Esophagus mucosa (tissue), 1 donor: ENCODE results near the gene AVPR2. TPM values are rescaled to one million over a fixed set of nuclear protein-coding genes. Genes with fewer than 3 reads are reported as not detected.
A peak's percentile ranks its signal among the peaks of the same experiment; 100 is the strongest.

Experiments
- ATAC-seq: fragments of 200-7000 bp; cut with Tn5 transposase; one replicate; pipeline ENCODE4 v1.9.1; 2020
- total RNA-seq: library from RNA; stranded (reverse); gene quantifications from one replicate; pipeline ENCODE4 v1.2.4, GENCODE V29; 2023
- donor health status: DM: yes; HTN: yes; CAD: no.

The AVPR2 gene
- total RNA-seq, 1 donor from 2014 or later = 0.20 TPM

DNA sequence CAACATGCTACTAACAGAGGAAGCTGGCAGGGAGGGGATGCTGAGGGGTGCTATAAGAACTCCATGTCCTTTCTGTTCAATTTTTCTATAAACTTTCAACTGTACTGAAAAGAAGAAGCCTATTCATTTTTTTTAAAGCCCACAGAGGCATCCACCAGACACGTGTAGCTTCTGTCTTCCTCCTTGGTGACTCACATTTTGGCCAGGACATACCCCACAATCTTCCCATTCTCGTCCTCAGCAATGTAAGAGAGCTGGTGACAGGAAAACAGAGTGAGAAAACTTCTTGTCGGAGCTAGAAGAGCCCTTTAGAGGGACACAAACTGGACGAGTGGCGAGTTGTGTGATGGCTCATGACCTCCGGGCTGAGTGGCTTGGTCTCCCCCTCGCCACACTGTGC, 29.3 kb downstream of the AVPR2 start:
- ATAC-seq = no peak

DNA sequence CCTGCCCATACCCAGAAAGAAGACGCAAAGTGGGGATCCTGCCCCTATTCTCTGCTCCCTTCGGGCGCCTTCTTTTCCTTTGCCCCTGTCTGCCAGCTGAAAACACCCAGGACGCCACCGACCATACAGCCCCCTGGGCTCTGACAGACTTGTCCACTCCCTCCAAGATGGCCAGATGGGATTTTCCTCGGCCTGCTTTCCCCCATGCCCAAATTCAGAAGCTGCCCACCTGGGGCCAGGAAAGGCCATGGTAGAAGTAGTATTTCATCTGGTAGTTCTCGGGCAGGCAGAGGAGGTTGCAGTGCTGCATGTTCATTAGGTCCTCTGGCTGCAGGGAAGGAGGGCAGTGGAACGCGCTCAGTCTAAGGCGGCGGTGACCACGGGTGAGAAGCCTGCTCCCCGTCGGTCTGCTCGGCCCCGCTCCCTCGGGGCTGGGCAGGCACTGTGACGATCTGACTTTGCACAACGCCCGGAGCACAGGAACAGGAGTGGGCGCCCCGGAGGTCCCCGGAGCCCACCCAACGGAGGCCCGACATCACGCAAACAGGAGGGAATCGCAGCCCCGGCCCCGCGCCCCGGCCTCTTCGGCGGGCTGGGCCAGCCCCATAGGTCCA, 29.8 kb downstream of the AVPR2 start:
- peak; percentile 3 for ATAC-seq

DNA sequence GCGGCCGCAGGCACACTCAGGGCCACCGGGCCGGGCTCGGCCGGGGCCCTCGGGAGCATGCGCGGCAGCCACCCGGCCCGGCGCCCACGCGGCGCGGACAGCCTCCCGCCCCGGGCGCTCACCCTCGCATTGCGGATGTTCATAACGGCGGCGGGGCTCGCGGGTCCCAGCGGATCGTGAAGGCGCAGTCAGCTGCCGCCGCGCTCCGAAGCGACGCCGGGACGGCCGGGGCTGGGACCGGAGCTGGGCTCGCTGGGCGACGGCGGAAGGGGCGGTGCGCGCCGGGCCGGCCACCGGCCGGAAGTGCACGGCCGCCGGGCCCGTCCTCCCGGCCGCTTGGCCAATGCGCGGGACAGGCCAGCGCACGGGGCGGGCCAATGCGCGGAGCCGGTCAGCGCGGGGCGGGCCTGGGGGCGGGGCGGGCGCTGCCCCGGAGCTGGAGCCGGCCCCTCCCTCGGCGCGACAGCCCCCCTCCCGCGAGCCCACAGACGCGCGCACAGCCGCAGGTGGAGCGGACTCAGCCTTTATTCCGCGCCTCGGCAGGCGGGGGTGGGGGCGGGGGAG, 30.4 kb downstream of the AVPR2 start, which contains the start of gene NAA10:
Gene NAA10, minus strand, starts transcription at position 276 of the 564 bp plus-strand sequence. Its CDS starts 133 bp downstream, at position 143.
- ATAC-seq = peak; percentile 94

DNA sequence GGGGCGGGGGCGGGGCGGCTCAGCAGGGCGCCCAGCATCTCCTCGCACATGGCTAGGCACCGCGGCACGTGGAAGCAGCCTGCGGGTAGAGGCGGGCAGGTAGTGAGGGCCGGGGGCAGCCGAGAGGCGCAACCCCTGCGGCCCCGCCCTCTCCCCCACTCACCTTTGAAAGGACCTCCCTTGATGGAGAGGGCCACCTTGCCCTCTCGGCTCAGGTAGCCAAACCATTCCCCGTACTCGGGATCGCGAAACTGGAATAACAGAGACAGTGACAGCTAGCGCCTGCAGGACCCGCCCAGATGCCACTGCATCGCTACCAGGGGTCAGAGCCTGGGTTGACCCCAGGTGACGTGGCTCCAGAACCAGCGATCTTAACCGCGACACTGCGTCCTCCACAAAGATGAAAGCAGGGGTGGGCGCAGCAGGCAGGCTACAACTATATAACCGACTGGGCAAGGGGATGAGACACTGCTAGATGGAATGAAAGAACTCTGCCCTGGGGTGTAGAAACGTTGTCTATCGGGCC, 30.9 kb downstream of the AVPR2 start:
- ATAC-seq = no peak

DNA sequence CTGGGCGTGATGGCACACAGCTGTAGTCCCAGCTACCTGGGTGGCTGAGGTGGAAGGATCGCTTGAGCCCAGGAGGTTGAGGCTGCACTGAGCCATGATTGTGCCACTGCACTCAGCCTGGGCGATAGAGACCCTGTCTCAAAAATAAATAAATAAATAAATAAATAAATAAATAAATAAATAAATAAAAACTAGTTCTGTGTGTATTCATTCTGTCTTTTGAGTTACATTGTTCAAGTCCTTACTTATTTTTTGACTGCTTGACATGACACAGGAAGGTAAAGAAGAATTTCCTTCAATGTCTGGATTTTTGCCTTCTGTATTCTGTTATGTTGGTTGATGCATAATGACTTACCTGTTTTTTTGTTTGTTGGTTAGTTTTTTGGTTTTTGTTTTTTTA, 32.6 kb downstream of the AVPR2 start:
- ATAC-seq = no peak

DNA sequence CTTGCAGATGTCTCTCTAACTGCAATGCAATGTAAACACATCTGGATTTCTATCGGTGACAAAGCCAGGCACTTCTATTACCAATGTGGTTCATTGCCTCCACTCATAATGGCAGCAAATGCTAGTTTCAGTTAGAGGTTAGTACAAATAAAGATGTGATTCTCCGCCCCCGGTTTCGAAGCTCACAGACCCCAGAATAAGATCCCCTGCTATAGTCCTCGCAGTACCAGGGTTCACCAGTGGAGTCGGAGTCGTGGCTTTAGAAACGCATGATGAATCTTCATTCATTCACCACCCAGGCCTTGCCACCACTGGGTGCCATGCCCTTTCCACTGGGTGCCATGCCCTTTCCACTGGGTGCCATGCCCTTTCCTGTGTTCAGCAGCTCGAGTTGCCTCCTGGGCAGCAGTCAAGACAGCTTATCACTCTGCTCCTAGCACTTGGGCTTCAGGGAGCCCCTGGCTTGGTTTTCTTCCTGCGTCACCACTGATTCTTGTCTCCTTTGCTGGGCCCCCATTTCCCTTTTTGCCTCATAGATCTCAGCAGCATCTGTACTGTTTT, 33.8 kb downstream of the AVPR2 start:
- ATAC-seq = no peak

DNA sequence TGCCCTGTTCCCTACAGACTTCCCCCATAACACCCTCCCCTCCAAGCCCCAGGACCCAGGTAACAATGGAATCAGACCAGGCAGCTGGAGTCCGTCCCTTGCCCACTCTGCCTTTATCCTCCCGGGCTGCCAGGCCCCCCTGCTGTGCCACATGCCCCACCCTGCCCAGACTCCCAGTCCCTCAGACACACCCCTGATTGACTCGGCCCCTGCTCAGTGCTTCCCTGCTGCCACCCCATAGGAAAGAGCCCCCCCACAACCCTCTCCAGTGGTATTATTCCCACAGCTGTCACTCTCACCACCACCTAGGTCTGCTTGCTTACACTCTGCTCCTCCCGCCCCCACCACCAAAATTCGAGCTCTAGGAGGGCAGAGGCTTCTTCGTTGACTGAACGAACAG, 35.1 kb downstream of the AVPR2 start:
- ATAC-seq = no peak

DNA sequence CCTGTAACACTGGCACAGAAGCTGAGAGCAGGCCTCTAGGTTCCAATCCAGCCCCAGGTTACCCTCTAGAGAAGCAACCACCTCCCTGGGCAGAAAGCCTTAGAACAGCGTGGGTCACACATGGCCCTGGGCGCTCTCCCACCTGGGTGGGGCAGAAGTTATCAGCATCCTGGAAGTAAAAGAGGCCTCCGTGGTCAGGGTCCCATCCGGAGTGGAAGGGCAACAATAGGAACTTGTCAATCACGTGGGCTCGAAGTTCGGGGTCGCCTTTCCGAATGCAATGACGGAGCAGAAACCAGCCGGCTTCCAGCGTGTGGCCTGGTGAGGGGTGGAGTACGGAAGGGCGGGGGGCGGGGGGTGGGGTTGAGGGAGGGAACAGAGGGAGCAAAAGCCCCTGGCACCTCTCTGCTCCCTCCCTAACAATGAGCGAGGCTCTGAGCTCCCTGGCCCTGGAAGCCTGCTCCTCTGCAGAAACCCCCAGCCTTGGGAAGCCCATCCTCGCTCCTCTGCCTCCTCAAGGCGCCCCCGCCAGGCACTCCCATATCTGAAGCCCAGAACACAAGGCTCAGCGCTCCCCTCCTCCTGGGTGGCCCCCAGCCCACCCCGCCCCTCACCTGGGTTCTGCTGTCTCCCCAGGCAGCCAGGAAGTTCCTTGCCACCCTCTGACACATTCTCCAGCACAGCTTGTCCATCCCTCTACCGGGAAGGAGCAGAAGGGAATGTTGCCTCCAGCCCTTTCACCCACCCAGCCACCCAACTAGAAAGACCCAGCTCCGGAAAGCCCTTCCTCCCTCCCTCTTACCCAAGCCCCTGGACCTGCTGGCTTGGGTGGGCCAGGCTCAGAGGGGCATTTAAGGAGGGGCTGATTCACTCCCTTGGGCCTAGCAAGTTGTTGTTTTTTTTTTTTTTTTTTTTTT, 37.1 kb downstream of the AVPR2 start:
- no peak for ATAC-seq

DNA sequence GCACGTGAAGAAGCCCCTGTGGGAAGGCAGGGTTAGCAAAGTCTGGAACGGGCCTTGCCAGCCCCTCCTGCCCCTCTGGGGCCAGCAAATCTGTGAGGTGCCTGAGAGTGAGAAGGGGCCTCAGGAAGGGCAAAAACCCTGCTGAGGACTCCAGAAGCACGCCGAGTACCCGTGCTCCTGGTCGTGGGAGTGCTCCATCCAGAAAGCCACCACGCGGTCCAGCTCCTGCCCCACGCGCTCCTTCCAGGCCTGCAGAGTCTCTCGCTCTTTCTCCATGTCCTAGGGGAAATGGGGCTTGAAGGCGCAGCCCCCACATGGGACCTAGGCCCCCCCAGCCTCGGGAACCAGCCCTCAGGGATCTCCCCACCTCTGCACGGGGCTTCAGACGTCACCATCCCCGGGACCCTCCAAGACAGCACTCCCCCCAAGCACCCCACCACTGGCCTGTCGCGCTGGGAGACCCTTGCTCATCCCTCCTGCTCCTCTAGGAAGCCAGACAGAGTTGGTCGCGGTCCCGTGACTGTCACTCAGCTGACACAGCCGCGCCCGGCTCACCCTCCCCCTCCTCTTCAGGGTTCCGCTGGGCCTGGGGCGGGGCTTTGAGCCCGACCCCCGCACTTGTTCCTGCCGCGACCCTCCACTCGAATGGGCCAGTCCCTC, 39.8 kb downstream of the AVPR2 start, which contains the start of gene RENBP:
Gene RENBP, minus strand, starts transcription at position 504 of the 660 bp plus-strand sequence. Its CDS starts 33 bp downstream, at position 471.
- ATAC-seq = no peak

DNA sequence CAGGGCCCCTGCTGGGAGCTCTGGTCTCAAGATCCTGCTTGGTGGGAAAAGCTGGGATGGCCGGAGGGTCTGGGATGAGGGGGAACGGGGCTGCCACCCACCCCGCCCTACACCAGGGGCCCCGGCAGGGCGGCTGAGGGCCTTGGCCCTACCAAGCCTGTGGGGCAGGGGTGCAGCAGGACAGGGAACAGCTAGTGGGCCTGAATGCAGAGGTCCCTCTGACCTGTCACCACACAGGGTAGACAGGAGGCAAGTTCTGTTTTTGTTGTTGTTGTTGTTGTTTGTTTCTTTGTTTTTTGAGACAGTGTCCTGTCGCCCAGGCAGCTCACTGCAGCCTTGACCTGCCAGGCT, 40.3 kb downstream of the AVPR2 start:
- ATAC-seq = no peak

DNA sequence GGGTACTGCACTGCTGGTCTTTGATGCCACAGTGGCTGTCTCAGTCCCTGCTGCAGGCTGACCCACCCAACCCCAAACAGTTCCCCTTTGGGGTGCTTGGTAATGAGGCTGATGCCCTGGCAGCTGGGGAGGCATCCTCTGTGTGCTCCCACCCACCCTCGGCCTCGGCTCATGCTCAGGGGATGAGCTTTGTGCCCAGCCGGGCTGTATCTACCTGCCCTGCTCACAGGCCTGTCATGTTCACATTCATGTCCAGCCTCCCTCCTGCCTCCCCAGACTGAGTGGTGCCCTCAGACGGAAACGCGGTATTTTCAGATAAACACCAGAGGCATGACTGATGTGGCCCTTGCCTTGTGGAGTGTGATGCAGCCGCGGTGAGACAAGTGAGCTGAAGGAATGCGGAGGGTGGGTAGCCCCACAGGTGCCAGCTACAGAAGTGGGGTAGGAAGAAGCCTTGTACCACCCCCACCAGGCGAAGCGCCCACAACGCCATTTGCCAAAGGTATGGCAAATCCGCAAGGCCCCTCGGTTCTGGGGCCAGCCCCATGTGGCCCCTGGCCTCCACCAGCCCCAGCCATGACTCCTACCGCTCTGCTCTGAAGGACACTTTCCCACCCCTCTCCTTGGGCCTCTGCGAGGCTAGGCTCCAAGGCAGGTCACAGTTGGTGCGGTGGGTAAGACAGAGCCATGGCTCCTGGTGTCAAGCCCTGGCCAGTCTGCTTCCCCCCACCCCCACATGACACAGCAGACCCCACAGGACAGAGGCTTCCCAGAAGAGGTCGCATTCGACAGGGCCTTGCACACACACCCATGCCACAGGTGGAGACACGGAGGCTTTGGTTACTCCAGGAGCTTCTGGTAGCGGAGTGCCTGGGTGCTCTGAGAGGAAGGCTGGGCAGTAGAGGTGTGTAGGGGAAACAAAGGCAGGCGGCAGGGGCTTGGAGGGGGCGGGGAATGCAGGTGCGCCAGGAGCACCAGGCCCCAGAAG, 41.8 kb downstream of the AVPR2 start:
- ATAC-seq = no peak

DNA sequence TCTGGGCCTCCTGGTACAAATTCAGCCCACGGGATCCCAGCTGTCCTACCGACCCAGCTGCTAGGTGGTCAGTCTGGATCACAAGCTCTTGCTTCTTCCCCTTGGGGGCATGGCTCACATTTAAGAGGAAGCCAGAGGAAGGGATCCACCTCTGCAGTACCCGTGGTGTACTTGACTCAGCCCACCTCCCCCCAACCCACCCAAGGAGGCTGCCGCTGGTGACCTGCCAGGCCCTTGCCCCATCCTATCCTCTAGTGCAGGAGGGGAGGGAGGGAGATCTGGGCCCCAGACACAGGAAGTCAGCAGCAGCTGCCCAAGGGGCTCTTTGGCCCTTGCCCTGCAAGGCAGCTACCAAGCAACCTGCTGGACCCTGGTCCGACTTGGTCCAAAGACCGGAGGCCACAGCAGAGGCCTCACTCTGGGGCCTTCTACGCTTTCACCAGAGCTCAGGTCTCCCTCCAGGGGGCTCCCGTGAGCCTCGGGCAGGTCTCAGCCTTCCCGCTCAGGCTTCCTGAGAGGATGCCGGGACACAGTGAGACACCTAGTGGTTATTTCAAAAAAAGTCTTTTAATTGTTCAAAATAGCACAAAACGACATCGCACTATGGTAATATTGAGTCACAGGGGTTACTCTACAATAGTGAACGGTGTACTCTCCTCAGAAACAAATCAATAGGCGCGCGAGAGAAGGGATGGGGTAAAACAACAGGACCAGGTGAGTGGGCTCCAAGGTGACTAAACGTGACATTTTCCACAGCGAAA, 42.7 kb downstream of the AVPR2 start:
- ATAC-seq = peak; percentile 78

DNA sequence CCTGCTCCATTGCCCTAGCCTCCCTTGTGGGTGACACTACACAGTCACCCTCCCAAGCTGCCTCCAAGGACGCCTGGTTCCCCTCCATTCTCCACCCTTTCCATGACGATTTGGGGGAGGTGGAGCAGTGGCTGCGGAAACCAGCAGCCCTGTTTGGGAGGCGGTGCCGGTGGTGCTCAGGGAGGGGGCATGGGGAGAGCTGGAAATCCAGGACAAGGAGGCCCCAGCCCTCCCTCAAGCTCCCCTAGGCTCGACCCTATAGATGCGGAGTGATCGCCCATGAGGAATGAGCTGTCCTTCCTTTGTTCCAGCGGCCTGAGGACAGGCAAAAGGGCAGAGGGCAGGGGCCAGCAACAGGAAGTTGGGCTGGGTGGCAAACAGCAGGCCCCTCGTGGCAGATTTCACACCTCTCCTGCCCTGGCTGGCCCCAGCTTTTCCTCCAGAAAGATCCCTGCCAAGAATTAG, 43.6 kb downstream of the AVPR2 start:
- no peak for ATAC-seq

DNA sequence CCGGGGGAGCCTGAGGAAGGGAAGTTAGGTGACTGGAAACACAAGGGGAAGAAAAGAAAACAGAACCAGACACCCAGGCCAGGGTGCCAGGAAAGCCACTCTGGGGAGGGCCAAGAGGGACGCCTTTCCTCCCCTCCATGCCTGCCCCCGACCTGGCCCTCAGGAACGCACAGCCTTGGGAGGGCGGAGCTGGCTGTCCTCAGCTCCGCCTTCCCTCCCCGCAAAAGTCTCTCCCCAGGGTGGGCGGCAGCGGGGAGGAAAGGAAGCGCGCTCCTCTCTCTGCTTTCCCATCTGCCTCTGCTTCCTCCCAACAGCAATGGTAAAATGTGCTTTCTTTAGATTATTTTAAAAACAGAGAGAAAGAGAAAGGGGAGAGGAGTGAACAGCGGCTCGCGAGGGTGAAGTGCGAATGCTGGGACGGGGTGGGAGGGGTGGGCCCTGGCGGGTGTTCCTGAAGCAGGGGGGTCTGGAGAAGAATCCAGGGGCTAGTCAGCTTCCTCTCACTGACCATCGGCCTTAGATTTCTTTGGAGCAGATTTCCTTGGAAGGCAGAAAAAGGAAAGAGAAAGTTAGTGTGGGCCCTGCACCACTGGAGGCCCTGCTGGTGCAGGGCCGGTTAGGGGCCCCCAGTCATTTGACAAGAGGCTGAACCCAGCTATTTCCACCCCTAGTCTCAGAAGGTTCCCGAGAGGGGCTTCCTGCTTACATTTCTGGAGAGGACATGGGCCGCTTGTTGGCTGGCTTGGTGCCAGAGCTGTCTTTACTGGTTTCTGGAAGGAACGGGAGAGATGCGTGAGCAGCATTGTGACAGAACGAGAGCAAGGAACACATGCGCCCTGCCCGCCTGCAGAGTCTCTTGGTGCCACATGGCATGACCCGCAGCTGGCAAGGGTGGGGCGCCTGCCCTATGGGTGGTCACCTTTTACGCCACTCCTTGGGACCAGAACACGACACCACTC, 44.7 kb downstream of the AVPR2 start:
- no peak for ATAC-seq

DNA sequence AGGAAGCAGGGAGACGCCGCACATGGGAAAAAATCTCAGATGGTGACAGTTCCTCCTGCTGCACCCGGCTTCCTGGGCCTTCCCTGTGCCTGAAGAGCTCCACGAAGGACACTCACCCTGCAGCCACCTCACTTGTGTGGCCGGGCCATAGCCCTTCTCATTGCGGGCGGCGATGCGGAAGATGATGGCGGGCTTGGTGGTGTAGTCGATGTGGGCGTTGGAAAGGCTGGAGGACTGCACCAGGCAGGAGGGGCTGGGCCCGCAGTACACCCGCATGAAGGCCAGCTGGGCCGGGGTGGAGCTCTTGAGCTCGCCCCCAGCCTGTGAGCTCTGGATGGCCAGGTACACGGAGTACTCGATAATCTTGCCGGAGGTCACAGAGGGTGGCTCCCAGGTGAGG, 45.7 kb downstream of the AVPR2 start:
- ATAC-seq = no peak

DNA sequence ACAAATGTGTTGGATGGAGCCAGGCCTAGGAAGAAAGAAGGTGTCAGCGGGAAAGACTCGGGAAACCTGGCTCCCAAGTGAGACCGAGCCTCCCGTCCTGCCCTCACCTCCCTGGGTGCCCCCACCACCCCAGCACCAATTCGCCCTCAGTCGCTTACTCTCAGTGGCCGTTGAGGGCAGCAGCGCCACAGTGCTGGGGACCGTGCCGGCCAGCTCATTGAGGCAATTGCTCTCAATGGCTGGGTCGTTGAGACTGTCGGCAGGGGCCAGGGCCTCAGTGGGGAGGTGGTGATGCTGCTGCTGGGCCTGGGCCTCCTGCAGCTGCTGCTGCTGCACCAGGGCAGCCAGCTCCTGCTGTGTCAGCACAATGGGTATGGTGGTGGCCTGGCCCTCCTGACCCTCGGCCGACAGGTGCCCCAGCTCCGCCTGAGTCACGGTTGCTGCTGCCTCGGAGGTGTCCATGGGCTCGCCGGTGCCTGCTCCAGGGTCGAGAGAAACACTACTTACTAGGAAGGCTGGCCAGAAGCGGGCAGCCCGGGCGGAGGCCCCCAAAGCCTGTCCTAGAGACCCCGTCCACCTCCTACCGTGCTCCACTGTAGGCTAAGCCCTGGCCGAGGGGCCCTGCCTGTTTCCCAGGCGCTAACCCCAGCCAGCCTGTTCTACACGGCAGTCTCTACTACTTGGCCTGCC, 47.4 kb downstream of the AVPR2 start:
- ATAC-seq = no peak

DNA sequence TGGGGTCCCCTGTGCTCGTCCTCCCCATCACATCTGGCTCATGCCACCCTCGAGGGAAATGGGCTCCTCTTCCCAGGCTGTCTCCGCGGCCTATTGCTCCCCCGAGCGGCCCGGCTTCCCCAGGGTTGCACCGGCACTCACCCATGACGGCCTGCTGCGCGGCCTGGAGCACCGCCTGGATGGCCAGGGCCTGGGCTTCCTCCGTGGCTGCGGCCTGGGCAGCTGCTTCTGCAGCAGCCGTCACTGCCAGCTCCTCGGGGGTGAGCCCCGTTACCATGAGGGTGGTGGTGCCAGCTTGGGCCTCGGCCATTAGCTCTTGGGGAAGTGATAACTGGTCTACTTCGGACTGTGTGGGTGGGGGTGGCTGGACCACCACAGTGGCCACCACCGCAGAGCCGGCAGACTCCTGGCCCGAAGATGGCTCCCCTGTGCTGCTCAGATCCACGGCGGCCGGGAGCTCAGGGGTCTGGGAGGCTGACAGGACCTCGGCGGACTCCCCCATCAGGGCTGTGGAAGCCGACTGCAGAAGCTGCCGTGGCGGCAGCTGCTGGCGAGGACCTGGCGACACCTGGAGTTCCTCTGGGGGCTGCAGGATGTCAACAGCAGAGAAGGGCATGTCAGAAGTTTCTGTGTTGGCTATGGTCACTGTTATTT, 48.0 kb downstream of the AVPR2 start:
- no peak for ATAC-seq

DNA sequence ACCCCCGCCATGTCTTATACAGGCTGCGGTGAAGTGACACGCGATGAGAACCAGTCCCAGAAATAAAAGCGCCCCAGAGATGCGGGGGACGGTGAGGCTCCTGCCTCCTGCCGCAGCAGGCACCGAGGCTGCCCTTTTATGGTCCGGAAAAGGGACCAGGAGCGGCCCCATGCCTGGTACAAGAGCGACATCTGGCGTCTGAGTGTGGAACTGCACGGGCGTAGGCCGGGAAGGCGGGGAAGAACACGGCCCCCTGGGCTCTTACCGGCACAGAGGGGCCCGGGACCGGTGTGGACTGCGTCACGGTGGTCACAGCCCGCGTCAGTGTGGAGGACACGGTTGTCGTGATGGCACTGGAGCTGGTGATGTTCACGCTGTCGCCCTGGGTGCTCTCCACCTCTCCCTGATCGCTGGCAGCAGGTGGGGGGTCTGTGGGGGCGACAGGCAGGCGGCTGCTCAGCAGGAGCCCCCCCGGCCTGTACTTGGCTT, 48.9 kb downstream of the AVPR2 start:
- ATAC-seq = peak; percentile 78
